ENCODE results near the gene ZNF577.
"Not testable (repeated sequence)": the region's sequence is repeated elsewhere in the genome, so short reads cannot be mapped to it uniquely, and the experiment has no call there.

The ZNF577 gene

GRCh38 chr19:51887522-51888498, at the start of gene ZNF577:
ZNF577 (minus strand) TSS chr19:51887951; CDS start chr19:51880382, 7,569 bp downstream.
- peak; percentile 14 to 45 for DNase-seq (ENCODE audit: low read depth in 2 of 2)

GRCh38 chr19:51931921-51932320, 44.2 kb upstream of the ZNF577 start:
- no peak for DNase-seq (ENCODE audit: low read depth in 2 of 2)

DNA sequence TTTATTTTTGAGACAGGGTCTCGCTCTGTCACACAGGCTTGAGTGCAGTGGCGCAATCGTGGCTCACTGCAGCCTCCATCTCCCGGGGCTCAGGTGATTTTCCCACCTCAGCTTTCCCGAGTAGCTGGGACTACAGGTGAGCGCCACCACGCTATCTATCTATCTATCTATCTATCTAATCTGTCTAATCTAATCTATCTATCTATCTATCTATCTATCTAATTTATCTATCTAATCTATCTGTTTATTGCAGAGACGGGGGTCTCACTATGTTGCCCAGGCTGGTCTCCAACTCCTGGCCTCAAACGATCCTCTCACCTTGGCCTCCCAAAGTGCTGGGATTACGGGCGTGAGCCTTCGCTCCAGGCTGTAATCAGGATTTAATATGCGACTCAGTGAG, 40.1 kb upstream of the ZNF577 start:
- no peak for DNase-seq (ENCODE audit: low read depth in 2 of 2)

GRCh38 chr19:51926784-51927741, 39.3 kb upstream of the ZNF577 start, which contains the start of gene ZNF613:
ZNF613 (plus strand) TSS chr19:51927472; CDS start chr19:51936221, 8,749 bp downstream.
- DNase-seq (ENCODE audit: low read depth in 2 of 2), result peak; percentile 69 to 77

GRCh38 chr19:51926426-51926783, 38.7 kb upstream of the ZNF577 start:
- DNase-seq (ENCODE audit: low read depth in 2 of 2), result no peak

GRCh38 chr19:51921949-51922348, 34.2 kb upstream of the ZNF577 start:
- DNase-seq (ENCODE audit: low read depth in 2 of 2), result no peak

DNA sequence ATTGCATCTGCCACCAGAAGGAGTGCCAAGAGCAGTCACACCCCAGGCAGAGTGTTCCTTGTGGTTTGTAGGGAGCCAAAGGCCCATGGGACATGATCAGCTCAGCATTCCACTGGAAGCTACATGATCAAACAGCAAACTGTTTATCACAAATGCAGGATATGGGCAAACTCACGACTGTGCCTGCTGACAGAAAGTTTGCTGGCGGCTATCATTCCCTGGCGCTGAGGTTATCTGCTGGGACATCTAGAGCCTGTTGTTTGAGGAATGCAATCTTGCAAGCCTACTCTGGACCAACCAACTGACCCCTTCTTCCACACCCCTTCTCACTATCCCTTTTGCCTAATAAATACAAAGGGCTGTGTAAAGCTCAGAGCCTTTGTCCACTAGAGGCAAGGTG, 31.9 kb upstream of the ZNF577 start:
- DNase-seq (ENCODE audit: low read depth in 2 of 2), result no peak

DNA sequence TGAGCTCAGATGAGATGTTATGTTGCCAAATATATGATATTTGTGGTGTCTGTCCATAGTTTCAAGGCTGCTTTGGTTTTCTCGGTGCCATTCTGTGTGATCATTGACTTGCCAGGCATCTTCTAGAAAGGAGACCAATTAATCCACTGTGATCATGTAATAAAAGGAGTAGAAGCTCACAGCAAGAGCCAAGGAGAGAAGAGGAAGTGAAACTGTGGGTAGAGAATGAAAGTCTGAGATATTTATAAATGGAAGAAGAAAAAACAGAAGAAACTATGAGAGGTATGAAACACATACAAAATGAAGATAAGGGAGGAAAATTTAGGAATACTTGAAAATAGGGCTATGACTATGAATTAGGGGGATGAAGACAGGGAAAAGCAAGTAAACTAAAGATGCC, 28.4 kb upstream of the ZNF577 start:
- DNase-seq (ENCODE audit: low read depth in 2 of 2), result no peak

- DNase-seq (ENCODE audit: low read depth in 2 of 2), result no peak
Measured at GRCh38 chr19:51915324-51915867, 27.6 kb upstream of the ZNF577 start.

- not testable (repeated sequence) for DNase-seq (ENCODE audit: low read depth in 2 of 2)
Measured at GRCh38 chr19:51907981-51908380, 20.2 kb upstream of the ZNF577 start.

DNA sequence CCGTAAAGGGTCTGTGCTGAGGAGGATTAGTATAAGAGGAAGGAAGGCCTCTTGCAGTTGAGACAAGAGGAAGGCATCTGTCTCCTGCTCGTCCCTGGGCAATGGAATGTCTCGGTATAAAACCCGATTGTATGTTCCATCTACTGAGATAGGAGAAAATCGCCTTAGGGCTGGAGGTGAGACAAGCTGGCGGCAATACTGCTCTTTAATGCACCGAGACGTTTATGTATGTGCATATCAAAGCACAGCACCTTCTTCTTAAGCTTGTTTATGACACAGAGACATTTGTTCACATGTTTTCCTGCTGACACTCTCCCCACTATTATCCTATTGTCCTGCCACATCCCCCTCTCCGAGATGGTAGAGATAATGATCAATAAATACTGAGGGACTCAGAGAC, 18.4 kb upstream of the ZNF577 start:
- not testable (repeated sequence) for DNase-seq (ENCODE audit: low read depth in 2 of 2)

DNA sequence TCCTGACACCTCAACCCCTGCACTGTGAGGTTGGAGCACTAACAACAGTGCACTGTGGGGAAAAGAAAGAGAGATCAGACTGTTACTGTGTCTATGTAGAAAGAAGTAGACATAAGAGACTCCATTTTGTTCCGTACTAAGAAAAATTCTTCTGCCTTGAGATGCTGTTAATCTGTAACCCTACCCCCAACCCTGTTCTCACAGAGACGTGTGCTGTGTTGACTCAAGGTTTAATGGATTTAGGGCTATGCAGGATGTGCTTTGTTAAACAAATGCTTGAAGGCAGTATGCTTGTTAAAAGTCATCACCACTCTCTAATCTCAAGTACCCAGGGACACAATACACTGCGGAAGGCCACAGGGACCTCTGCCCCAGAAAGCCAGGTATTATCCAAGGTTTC, 17.9 kb upstream of the ZNF577 start:
- DNase-seq (ENCODE audit: low read depth in 2 of 2), result not testable (repeated sequence)

- DNase-seq (ENCODE audit: low read depth in 2 of 2), result no peak
Measured at GRCh38 chr19:51905206-51905605, 17.5 kb upstream of the ZNF577 start.

GRCh38 chr19:51904331-51905165, 16.8 kb upstream of the ZNF577 start, which contains the start of gene ZNF649:
ZNF649 (minus strand) TSS chr19:51905017; CDS start chr19:51900107, 4,910 bp downstream.
- peak; percentile 50 to 64 for DNase-seq (ENCODE audit: low read depth in 2 of 2)

DNA sequence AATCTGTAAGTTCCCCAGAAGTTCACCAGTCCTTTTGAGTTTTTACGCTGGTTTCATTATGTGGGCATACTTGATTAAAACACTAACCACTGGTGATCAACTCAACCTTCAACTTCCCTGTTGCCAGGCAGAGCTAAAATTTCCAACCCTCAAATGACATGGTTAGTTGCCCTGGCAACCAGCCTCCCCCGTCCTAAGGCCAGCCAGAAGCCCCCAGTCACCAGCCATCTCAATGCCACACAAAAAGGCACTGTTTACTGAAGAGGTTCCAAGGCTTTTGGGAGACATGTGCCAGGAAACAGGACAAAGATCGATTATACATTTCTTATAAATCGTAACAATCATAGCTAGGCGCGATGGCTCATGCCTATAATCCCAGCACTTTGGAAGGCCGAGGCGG, 15.4 kb upstream of the ZNF577 start:
- no peak for DNase-seq (ENCODE audit: low read depth in 2 of 2)

DNA sequence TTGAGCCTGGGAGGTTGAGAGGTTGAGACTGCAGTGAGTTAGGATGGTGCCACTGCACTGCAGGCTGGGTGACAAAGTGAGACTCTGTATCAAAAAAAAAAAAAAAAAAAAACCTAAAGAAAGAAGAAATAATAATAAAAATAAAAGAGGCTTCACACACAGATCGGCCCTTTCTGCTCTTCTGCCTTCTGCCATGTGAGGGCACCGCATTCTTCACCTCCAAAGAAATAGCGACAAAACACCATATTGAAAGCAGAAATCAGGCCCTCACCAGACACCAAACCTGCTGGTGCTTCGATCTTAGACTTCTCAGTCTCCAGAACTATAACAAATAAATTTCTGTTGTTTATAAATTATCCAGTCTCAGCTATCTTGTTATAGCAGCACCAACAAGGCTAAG, 14.1 kb upstream of the ZNF577 start:
- DNase-seq (ENCODE audit: low read depth in 2 of 2), result no peak

GRCh38 chr19:51891193-51891747, 3.5 kb upstream of the ZNF577 start:
- no peak for DNase-seq (ENCODE audit: low read depth in 2 of 2)

GRCh38 chr19:51889934-51890333, 2.2 kb upstream of the ZNF577 start:
- DNase-seq (ENCODE audit: low read depth in 2 of 2), result no peak

GRCh38 chr19:51884713-51885112, 3.0 kb downstream of the ZNF577 start:
- DNase-seq (ENCODE audit: low read depth in 2 of 2), result no peak

GRCh38 chr19:51882518-51882917, 5.2 kb downstream of the ZNF577 start:
- DNase-seq (ENCODE audit: low read depth in 2 of 2), result no peak

GRCh38 chr19:51873097-51873496, 14.7 kb downstream of the ZNF577 start:
- DNase-seq (ENCODE audit: low read depth in 2 of 2), result no peak

Data from activated CD8-positive, alpha-beta memory T cell treated with anti-CD3 and anti-CD28 coated beads for 4 hours (primary cell).